AG09319 (cell line): ENCODE measurements around the gene YDJC.

Experiments used
- DNase-seq: peaks from one replicate; pipeline ENCODE4 v3.0.0-alpha.2; 2010; ENCODE audit warnings: low read depth; ENCODE audit errors: extremely low read depth
- CTCF ChIP-seq: IDR thresholded peaks from 2 replicates; pipeline ENCODE4 v1.5.1; 2011; ENCODE audit warnings: low read depth, mild to moderate bottlenecking, inconsistent platforms, low read length, moderate library complexity

Gene YDJC

GRCh38 chr22:21594865-21595452 is 34.9 kb downstream of the YDJC start:
- TF ChIP-seq CTCF = no peak
- no peak for DNase-seq

- no peak; the same call in 1 of the 2 replicates for TF ChIP-seq CTCF
- no peak for DNase-seq
These were observed 36.2 kb downstream of the YDJC start for GRCh38 chr22:21593406-21594232.

- TF ChIP-seq CTCF = no peak
These were observed 37.4 kb downstream of the YDJC start for GRCh38 chr22:21592422-21592821.

GRCh38 chr22:21591695-21592094 is 38.1 kb downstream of the YDJC start:
- DNase-seq = no peak
- no peak for TF ChIP-seq CTCF

More at GRCh38 chr22:21592422-21592821, 37.4 kb downstream of the YDJC start:
- no peak for DNase-seq

- no peak for DNase-seq
- no peak for TF ChIP-seq CTCF
These were observed 38.8 kb downstream of the YDJC start for GRCh38 chr22:21590809-21591641.

- DNase-seq = no peak
- no peak for TF ChIP-seq CTCF
These were observed 40.4 kb downstream of the YDJC start for GRCh38 chr22:21589396-21589795.
